NCI-H774 (cell line): ENCODE results near the gene SRSF1.
"Not testable (repeated sequence)": the region's sequence is repeated elsewhere in the genome, so short reads cannot be mapped to it uniquely, and the experiment has no call there.

Experiments used
- DNase-seq: peaks from one replicate; lab custom pipeline; 2025; lab: John Stamatoyannopoulos, UW

Gene SRSF1, protein sequence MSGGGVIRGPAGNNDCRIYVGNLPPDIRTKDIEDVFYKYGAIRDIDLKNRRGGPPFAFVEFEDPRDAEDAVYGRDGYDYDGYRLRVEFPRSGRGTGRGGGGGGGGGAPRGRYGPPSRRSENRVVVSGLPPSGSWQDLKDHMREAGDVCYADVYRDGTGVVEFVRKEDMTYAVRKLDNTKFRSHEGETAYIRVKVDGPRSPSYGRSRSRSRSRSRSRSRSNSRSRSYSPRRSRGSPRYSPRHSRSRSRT

DNA sequence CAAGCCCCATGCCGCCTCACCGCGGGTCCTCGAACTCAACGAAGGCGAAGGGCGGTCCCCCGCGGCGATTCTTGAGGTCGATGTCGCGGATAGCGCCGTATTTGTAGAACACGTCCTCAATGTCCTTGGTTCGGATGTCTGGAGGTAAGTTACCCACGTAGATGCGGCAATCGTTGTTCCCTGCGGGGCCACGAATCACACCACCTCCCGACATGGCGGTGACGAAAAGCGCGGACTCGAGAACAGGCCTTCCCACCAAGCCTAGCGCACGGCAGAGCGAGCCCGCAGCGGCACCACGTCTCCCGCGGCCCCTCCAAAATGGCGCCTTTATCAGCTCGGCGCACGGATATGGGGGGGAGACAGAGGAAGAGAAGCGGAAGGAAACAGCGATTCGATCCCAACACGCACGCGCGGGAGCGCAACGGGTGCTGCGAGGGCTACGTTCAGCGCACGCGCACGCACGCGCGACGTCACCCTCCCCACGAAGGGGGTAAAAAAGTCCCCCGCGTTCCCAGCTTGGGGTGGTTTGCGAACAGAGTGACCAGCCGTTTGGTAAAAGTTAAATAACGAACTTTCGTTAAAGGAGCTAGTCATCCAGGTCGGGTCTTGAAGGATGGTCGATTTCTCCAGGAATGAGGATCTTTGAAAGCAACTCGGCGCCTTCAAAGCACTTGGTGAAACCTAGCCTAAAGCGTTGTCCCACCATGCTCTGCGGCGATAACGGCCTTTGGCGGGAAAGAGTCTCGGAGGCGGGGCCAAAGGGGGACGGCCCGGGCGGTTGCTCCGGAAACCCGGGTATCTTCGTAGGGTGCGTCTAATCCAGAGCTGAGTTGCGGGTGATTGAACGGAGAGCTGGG is at the start of gene SRSF1:
Gene SRSF1 (minus strand): TSS at position 323 of the 857 bp plus-strand sequence. CDS start 109 bp downstream, at position 214.
- peak; percentile 99 for DNase-seq

DNA sequence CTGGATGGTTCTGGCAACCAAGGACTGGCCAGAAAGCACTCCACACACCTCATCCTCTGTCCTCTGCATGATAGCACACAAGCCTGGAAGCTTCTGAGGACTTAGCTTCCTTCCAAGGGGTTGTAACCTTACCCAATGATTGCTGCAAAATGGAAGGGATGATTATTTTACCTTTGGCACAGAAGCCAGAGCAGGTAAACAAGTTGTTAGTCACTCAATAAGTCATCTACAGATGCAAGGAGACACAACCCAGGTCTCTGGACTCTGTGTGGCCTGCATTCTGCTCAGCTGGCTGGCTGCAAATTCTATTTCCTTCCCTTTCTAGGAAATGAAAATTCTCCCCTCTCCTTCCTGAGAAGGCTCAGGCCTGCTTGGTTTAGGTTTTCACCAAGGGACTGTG is 49.4 kb upstream of the SRSF1 start:
- DNase-seq, result no peak

DNA sequence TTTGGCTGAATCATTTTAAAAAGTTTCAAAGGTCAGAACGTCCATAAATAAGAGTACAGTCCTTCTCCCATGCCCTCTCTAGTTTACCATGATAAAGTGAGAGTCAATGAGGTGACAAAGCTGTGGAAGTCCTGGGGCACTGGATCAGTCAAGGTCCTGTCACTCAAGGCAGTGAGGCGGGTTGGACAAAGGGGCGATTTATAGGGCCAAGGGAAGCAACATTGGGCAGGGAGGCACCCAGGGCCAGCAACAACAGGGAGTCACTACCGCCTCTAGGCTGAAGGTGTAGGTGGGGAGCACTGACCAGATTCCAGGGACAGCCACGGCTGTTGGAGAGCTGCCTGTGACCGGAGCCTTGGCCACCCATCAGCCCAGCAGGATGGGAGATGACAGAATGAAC is 47.6 kb upstream of the SRSF1 start:
- DNase-seq, result no peak

- DNase-seq, result no peak
Measured at GRCh38 chr17:58052945-58053715, 46.1 kb upstream of the SRSF1 start.

DNA sequence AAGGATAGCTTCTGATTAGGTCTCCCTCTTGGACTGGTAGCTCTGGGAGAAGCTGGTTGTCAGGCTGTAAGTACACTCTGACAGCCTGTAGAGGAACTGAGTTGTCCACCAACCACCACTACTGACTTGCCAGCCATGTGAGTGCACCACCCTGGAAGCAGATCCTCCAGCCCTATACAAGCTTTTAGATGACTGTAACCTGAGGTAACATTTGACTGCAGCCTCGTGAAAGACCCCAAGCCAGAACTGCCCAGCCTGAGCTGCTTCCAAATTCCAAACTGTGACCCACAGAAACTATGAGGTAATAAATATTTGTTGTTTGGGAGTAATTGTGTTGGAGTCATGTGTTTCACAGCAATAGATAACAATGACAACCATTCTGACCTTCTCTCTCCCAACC is 45.4 kb upstream of the SRSF1 start:
- no peak for DNase-seq

GRCh38 chr17:58051468-58051867 is 44.4 kb upstream of the SRSF1 start:
- no peak for DNase-seq

DNA sequence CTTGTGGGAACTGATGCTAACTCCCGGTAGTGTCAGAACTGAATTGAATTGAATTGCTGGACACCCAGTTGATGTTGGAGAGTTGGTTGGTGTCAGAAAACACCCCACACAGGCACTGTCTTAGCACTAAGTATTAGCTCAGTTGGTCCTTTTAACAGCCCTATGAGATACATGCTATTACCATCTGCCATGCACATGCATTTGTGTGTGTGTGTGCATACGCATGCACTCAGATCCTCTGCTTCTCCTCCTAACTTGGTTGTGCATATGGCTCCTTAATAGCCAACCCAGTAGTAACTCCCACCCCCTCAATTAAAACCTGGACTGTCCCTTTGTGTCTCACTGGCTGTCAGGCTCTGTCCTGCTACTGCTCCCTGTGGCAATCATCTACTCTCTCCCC is 43.9 kb upstream of the SRSF1 start:
- DNase-seq, result no peak

DNA sequence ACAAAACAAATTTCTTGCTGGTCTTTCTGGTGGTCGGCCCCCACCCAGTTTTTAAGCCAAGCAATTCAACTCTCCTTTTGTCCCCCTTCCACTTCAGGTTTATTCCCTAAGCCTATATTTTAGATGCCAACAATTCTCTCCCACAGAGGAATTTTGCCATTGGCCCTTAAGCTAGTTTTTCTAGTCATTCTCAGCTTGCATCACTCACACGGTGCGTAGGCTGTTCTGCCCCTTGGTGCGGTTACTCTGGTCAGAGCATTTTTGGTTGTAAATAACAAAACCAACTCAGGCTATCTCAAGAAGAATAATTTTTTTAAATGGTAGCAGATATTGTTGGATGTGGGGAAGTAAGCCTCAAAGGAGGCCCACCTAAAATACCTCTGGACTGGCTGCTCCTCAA is 42.5 kb upstream of the SRSF1 start:
- DNase-seq, result no peak

DNA sequence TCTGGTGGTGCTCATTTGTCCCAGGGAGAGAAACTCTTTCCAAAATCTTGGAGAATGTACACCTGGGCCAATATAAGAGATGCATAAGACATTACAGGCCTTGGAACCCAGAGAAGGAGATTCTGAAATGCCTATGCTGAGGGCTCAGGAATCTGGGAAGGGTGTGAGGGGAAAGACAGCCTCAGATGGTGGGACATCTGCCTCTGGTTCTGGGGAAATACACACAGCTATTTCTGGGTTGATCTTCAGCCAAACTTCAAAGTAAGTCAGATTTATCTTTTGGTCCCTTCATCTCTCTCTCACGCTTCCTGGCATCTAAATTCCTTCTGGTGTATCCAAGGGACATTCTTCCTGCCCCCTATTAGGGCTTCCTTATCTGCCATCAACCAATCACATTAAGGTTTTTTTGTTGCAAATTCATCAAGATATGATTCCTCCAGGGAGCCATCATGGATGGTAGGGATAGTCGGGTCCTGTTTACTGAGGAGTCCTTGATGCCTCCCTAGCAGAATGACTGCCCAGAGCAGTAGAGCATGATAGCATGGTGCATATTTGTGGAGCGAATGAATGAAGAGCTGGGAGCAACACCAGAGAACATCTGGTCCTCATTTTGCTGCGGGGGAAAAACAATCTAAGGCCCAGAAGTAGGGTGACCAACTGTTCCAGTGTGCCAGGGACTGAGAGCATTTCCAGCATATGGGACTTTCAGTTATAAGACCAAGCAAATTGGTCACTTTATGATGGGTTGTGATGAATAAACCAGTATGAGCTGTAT is 40.5 kb upstream of the SRSF1 start:
- no peak for DNase-seq

DNA sequence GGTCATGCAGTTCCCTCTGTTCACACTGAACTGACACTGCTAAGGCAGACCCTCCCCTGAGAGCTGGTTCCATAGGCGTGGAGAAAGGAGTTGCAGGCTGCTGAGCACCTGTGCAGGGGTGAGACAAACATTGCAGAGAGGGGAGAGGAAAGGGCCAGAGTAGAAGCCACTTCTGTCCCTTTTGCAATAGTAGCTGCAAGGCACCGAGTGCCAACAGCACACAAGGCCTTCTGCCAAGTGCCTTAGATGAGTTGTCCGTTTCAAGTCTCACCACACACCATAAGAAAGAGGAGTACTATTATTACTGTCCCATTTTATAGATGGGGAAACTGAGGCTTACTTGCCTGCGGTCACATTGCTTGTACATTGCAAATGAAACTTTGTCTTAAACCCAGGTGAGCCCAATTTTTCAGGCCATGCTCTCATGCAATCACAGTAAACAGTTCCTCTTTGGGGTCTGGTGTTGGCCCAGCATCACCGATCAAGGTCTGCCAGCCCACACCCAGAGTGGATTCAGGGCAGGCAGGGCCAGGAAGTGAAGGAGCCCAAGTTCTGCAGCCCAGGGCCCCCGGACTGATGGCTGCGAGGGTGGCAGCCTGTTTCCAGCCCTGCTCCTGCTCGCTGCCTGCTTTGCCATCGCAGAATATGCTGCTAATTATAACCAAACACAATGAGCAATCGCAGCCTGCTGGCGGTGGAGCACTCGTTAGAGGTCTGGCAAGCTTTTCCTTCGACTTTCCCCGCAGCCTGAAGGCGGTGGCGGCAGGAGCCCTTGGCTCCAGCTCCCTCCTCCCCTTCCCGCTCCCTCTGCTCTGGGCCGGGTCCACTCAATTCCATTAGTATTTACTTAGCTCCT is 39.4 kb upstream of the SRSF1 start:
- DNase-seq, result no peak

GRCh38 chr17:58044256-58044655 is 37.2 kb upstream of the SRSF1 start:
- DNase-seq, result not testable (repeated sequence)

- DNase-seq, result no peak
Measured at GRCh38 chr17:58043221-58044181, 36.5 kb upstream of the SRSF1 start.

DNA sequence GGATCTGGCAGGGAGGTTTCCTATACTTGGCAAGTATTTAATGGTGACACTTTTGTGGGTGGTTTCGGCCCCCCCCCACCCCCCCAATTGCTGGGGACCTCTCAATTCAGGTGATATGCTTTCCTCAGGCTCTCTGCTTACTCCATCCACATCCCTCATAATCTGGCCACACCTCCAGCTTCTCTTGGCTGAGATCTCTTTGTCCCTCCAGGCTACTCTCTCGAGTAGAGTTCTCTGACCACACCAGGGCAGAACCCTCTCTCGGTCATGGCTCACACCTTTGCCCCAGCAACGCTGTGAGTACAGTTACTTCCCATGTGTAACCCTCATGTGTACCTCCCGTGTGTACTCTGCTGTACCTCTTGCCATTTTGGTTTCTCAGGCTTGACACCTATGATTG is 34.1 kb upstream of the SRSF1 start:
- no peak for DNase-seq

DNA sequence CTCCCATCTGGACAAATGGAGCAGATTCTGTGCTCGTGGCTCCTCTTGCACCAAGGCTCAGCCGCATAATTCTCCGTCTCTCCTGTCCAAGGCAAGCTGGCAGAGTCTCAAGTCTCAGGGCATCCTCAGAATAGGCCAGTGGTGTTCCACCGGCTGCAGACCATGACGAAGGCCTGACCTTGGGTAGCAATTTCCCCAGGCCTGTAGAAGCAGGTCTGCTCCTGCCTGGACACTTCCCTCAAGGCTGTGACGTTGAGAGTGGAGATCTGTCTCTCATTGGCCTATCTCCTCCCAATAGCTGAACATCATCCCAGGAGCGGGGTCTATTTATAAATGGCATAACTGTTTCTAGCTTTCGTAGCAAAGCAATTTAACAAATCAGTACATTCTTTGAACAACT is 33.3 kb upstream of the SRSF1 start:
- DNase-seq, result no peak

- DNase-seq, result no peak
Measured at GRCh38 chr17:58039975-58040374, 32.9 kb upstream of the SRSF1 start.

DNA sequence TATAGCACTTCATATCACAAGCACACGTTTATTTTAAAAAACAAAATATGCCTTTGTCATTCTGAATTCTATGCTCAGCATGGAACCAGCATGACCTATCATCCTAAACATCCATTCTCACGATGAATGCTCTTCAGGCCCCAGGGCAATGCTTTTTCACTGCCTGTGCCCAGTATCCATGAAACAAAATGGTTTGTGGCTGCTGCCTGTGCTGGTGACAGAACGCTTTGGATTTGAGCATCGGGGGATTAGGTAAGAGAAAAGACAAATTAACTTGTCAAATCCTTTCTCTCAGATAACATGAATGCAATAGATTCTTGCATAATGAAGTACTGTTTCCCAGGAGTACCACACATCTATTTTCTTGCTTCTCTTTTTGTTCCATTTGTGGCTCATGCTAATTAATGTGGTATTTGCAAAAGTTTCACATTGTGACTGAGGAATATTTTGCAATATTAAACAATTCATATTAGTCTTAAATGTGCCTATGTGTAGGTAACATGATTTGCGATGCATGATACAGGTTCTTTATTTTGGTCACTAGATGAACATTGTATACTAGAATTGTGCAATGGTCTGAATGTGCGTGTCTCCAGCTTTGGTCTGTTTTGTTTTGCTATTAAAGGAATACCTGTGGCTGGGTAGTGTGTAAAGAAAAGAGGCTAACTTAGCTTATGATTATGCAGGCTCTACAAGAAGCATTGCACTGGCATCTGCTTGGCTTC is 25.8 kb upstream of the SRSF1 start:
- no peak for DNase-seq

DNA sequence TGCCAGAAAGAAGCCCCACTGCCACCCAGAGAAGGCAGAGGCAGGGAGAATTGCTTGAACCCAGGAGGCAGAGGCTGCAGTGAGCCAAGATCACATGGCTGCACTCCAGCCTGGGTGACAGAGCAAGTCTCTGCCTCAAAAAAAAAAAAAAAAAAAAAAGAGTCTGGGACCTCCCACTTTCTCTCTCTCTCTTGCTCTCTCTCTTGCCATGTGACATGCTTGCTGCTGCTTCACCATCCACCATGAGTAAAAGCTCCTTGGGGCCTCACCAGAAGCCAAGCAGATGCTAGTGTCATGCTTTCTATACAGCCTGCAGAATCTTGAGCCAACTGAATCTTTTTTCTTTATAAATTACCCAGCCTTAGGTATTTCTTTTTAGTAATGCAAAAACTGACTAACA is 21.5 kb upstream of the SRSF1 start:
- DNase-seq, result no peak

DNA sequence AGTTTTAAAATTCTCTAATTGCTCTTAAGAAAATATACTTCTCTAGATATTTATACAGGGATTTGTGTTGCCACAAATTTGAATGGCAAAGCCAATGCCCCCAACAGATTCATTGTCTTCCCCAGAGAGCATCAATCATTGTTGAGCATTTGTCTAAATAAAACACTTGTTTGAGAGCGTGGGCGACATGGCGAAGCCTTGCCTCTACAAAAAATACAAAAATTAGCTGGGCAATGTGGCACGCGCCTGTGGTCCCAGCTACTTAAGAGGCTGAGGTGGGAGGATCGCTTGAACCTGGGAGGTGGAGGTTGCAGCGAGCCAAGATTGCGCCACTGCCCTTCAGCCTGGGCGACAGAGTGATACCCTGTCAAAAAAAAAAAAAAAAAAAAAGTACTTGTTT is 13.4 kb upstream of the SRSF1 start:
- DNase-seq, result peak; percentile 24

DNA sequence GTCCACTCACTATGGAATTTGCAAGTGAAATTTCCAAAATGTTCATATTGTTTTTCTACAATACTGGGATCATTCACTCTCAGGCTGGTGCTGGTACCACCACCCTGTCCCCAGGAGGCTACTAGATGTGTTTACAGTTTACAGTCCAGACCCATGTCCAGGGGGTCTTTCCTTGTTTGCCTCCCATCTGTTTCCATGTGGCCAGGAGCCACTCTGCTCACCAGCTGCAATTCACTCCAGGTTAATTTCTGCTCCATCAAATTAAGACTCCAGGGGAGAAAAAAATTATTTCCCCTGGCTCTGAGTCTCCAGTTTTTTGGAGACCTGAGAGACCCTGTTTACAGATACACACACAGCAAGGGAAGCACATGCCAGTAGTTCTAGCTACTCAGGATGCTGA is 12.5 kb upstream of the SRSF1 start:
- no peak for DNase-seq
